ENCODE data around the gene NDUFS8.
A peak's percentile ranks its signal among the peaks of the same experiment; 100 is the strongest.

Gene NDUFS8

GRCh38 chr11:68016904-68017817, 13.3 kb upstream of the NDUFS8 start:
- no peak for DNase-seq

GRCh38 chr11:68017980-68018729, 12.3 kb upstream of the NDUFS8 start:
- DNase-seq, result no peak

- DNase-seq, result no peak
These were observed 11.7 kb upstream of the NDUFS8 start for GRCh38 chr11:68018730-68019190.

GRCh38 chr11:68019486-68019885, 11.0 kb upstream of the NDUFS8 start:
- DNase-seq, result no peak

GRCh38 chr11:68020575-68020974, 9.9 kb upstream of the NDUFS8 start:
- DNase-seq, result no peak

GRCh38 chr11:68021167-68021787, 9.2 kb upstream of the NDUFS8 start:
- no peak for DNase-seq

- DNase-seq, result no peak
These were observed 8.0 kb upstream of the NDUFS8 start for GRCh38 chr11:68022531-68022930.

- no peak for DNase-seq
These were observed 6.0 kb upstream of the NDUFS8 start for GRCh38 chr11:68024508-68024907.

- DNase-seq, result peak in 1 of 2 experiments; percentile 10
These were observed 5.4 kb upstream of the NDUFS8 start for GRCh38 chr11:68025047-68025446.

- DNase-seq, result no peak
These were observed 3.9 kb upstream of the NDUFS8 start for GRCh38 chr11:68026391-68027105.

- DNase-seq, result no peak
These were observed 2.8 kb upstream of the NDUFS8 start for GRCh38 chr11:68027667-68028066.

- DNase-seq, result no peak
These were observed 1.5 kb upstream of the NDUFS8 start for GRCh38 chr11:68028802-68029545.

- DNase-seq, result no peak
These were observed 623 bp downstream of the NDUFS8 start for GRCh38 chr11:68031144-68031464.

- DNase-seq, result no peak
These were observed 1.5 kb downstream of the NDUFS8 start for GRCh38 chr11:68032003-68032402.

- DNase-seq, result no peak
These were observed 2.7 kb downstream of the NDUFS8 start for GRCh38 chr11:68032997-68033707.

GRCh38 chr11:68033708-68034045, 3.2 kb downstream of the NDUFS8 start:
- no peak for DNase-seq

- DNase-seq, result no peak
These were observed 4.9 kb downstream of the NDUFS8 start for GRCh38 chr11:68035266-68035876.

- peak; percentile 35 to 36 for DNase-seq
These were observed 5.7 kb downstream of the NDUFS8 start for GRCh38 chr11:68036141-68036716.

GRCh38 chr11:68036717-68037239, 6.3 kb downstream of the NDUFS8 start:
- peak; percentile 73 to 77 for DNase-seq

Data from Kasumi-1 (cell line).